ENCODE results near the gene RGL2. TPM values are rescaled to one million over a fixed set of nuclear protein-coding genes. Genes with fewer than 3 reads are reported as not detected.
A peak's percentile ranks its signal among the peaks of the same experiment; 100 is the strongest.
"Not testable (repeated sequence)": the region's sequence is repeated elsewhere in the genome, so short reads cannot be mapped to it uniquely, and the experiment has no call there.

The RGL2 gene
- total and polyA plus RNA-seq, 4 donors = 23.6 to 119 (median 82.3) TPM

GRCh38 chr6:33262490-33262889 is 36.3 kb downstream of the RGL2 start:
- H3K4me3 ChIP-seq (ENCODE audit: low read depth, low read length); DNase-seq (ENCODE audit: low read depth in 4 of 6, low spot score in 6 of 6); H3K27me3 ChIP-seq (ENCODE audit: control insufficient read depth, insufficient read depth, low read length); H3K9me3 ChIP-seq (ENCODE audit: control insufficient read depth, insufficient read depth, low read length); H3K27ac ChIP-seq (ENCODE audit: low read depth, low read length); H3K4me1 ChIP-seq (ENCODE audit: control insufficient read depth, insufficient read depth, low read length): not testable (repeated sequence)
- H3K36me3 ChIP-seq (ENCODE audit: control insufficient read depth, insufficient read depth, low read length) = peaks cover 64% of the 10 kb centered on the region
- no CpG with 5 or more reads among the region's 3 CpGs for WGBS (ENCODE audit: insufficient coverage)

GRCh38 chr6:33259032-33259431 is 39.7 kb downstream of the RGL2 start:
- DNase-seq (ENCODE audit: low read depth in 4 of 6, low spot score in 6 of 6) = no peak
- WGBS (ENCODE audit: insufficient coverage) = 91% methylated on average over 3 of the region's 5 CpGs
- peaks cover 42% of the 10 kb centered on the region for H3K36me3 ChIP-seq (ENCODE audit: control insufficient read depth, insufficient read depth, low read length)
- H3K9me3 ChIP-seq (ENCODE audit: control insufficient read depth, insufficient read depth, low read length) = no peaks in the 10 kb centered on the region
- no peak overlapping the region for H3K4me3 ChIP-seq (ENCODE audit: low read depth, low read length)
- H3K27me3 ChIP-seq (ENCODE audit: control insufficient read depth, insufficient read depth, low read length) = no peaks in the 10 kb centered on the region
- no peak overlapping the region for H3K27ac ChIP-seq (ENCODE audit: low read depth, low read length)
- no peaks in the 10 kb centered on the region for H3K4me1 ChIP-seq (ENCODE audit: control insufficient read depth, insufficient read depth, low read length)

GRCh38 chr6:33254591-33254990 is 44.2 kb downstream of the RGL2 start:
- Histone ChIP-seq H3K36me3 (ENCODE audit: control insufficient read depth, insufficient read depth, low read length) (peaks cover 42% of the 10 kb centered on the region), H3K27me3 (ENCODE audit: control insufficient read depth, insufficient read depth, low read length) (no peaks in the 10 kb centered on the region), H3K4me1 (ENCODE audit: control insufficient read depth, insufficient read depth, low read length) (peaks cover 5% of the 10 kb centered on the region), H3K9me3 (ENCODE audit: control insufficient read depth, insufficient read depth, low read length) (no peaks in the 10 kb centered on the region), H3K27ac (ENCODE audit: low read depth, low read length) (no peak overlapping the region), H3K4me3 (ENCODE audit: low read depth, low read length) (no peak overlapping the region)
- DNase-seq (ENCODE audit: low read depth in 4 of 6, low spot score in 6 of 6) = no peak
- WGBS (ENCODE audit: insufficient coverage) = no CpG with 5 or more reads among the region's 4 CpGs

- Histone ChIP-seq H3K4me3 (ENCODE audit: low read depth, low read length) (no peak overlapping the region), H3K27ac (ENCODE audit: low read depth, low read length) (no peak overlapping the region), H3K4me1 (ENCODE audit: control insufficient read depth, insufficient read depth, low read length) (peaks cover 19% of the 10 kb centered on the region), H3K9me3 (ENCODE audit: control insufficient read depth, insufficient read depth, low read length) (no peaks in the 10 kb centered on the region), H3K36me3 (ENCODE audit: control insufficient read depth, insufficient read depth, low read length) (peaks cover 30% of the 10 kb centered on the region), H3K27me3 (ENCODE audit: control insufficient read depth, insufficient read depth, low read length) (no peaks in the 10 kb centered on the region)
- no peak for DNase-seq (ENCODE audit: low read depth in 4 of 6, low spot score in 6 of 6)
Measured at GRCh38 chr6:33252759-33253158, 46.0 kb downstream of the RGL2 start.

DNA sequence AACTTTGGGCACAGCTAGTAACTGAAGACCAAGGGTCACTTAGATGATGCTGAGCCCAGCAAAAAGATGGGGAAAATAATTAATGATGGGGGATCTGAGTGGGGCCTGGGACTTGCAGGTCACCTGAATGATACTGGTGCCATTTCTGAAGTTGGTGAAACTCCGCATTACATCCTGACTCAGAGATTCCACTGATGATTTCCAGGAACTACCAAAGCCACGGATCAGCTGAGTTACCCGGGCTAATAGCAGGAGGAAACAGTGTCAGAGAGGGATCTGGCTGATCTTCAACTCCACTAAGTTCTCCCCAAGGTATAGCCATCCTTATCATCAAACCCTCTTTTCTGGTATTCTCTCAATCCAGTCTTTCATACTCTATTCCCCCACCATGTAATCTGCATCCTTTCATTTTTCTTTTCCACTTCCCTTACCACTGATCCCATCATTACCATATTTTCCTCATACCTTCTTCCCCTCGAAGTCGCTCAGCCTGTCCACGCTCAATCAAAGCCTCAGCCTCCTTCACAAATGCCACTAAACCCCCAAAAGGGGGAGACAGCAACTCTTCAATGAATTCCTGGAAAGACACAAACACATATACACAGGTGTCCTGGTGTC is 47.2 kb downstream of the RGL2 start:
- no peaks in the 10 kb centered on the region for H3K27me3 ChIP-seq (ENCODE audit: control insufficient read depth, insufficient read depth, low read length)
- H3K27ac ChIP-seq (ENCODE audit: low read depth, low read length) = no peak overlapping the region
- H3K9me3 ChIP-seq (ENCODE audit: control insufficient read depth, insufficient read depth, low read length) = no peaks in the 10 kb centered on the region
- peaks cover 19% of the 10 kb centered on the region for H3K4me1 ChIP-seq (ENCODE audit: control insufficient read depth, insufficient read depth, low read length)
- H3K36me3 ChIP-seq (ENCODE audit: control insufficient read depth, insufficient read depth, low read length) = peaks cover 21% of the 10 kb centered on the region
- H3K4me3 ChIP-seq (ENCODE audit: low read depth, low read length) = no peak overlapping the region
- DNase-seq (ENCODE audit: low read depth in 4 of 6, low spot score in 6 of 6) = no peak
- 95% methylated on average over 6 of the region's 6 CpGs for WGBS (ENCODE audit: insufficient coverage)

DNA sequence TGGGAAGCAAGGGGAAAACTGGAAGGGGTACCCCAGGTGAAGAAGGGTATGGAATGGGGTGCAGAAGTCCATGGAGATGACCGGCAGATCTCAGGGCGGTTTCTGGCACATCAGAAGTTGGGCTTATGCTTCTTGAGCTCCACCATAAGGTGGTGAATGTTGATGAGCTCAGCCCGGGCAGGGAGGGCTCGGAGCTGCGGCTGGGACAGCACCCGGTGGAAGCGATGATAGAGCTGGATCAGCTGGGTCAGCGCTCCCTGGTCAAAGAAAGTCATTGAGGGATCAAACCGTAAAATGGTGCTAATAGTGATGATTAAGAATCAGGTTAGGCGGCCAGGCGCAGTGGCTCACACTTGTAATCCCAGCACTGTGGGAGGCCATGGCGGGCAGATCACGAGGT is 48.0 kb downstream of the RGL2 start:
- DNase-seq (ENCODE audit: low read depth in 4 of 6, low spot score in 6 of 6) = no peak
- H3K9me3 ChIP-seq (ENCODE audit: control insufficient read depth, insufficient read depth, low read length) = no peaks in the 10 kb centered on the region
- H3K36me3 ChIP-seq (ENCODE audit: control insufficient read depth, insufficient read depth, low read length) = peaks cover 21% of the 10 kb centered on the region
- H3K27ac ChIP-seq (ENCODE audit: low read depth, low read length) = no peak overlapping the region
- WGBS (ENCODE audit: insufficient coverage) = 95% methylated on average over 11 of the region's 13 CpGs
- peaks cover 19% of the 10 kb centered on the region for H3K4me1 ChIP-seq (ENCODE audit: control insufficient read depth, insufficient read depth, low read length)
- H3K4me3 ChIP-seq (ENCODE audit: low read depth, low read length) = no peak overlapping the region
- H3K27me3 ChIP-seq (ENCODE audit: control insufficient read depth, insufficient read depth, low read length) = no peaks in the 10 kb centered on the region

- peak overlapping the region; percentile 83 for H3K4me3 ChIP-seq (ENCODE audit: low read depth, low read length)
- peaks cover 19% of the 10 kb centered on the region for H3K4me1 ChIP-seq (ENCODE audit: control insufficient read depth, insufficient read depth, low read length)
- peak overlapping the region; percentile 94 for H3K27ac ChIP-seq (ENCODE audit: low read depth, low read length)
- H3K9me3 ChIP-seq (ENCODE audit: control insufficient read depth, insufficient read depth, low read length) = no peaks in the 10 kb centered on the region
- no peak for DNase-seq (ENCODE audit: low read depth in 4 of 6, low spot score in 6 of 6)
- peaks cover 21% of the 10 kb centered on the region for H3K36me3 ChIP-seq (ENCODE audit: control insufficient read depth, insufficient read depth, low read length)
- WGBS (ENCODE audit: insufficient coverage) = 3% methylated on average over 12 of the region's 15 CpGs
- H3K27me3 ChIP-seq (ENCODE audit: control insufficient read depth, insufficient read depth, low read length) = no peaks in the 10 kb centered on the region
Measured at GRCh38 chr6:33249732-33250630, 48.8 kb downstream of the RGL2 start.

- peak; percentile 93 to 99 (median 96) for DNase-seq (ENCODE audit: low read depth in 4 of 6, low spot score in 6 of 6)
- Histone ChIP-seq H3K4me1 (ENCODE audit: control insufficient read depth, insufficient read depth, low read length) (peaks cover 19% of the 10 kb centered on the region), H3K4me3 (ENCODE audit: low read depth, low read length) (peak overlapping the region; percentile 83), H3K27ac (ENCODE audit: low read depth, low read length) (peak overlapping the region; percentile 94), H3K9me3 (ENCODE audit: control insufficient read depth, insufficient read depth, low read length) (no peaks in the 10 kb centered on the region), H3K27me3 (ENCODE audit: control insufficient read depth, insufficient read depth, low read length) (no peaks in the 10 kb centered on the region), H3K36me3 (ENCODE audit: control insufficient read depth, insufficient read depth, low read length) (peaks cover 18% of the 10 kb centered on the region)
- WGBS (ENCODE audit: insufficient coverage) = under 1% methylated on average over 48 of the region's 58 CpGs
Measured at GRCh38 chr6:33248932-33249731, 49.6 kb downstream of the RGL2 start.

GRCh38 chr6:33248643-33248931 is 50.2 kb downstream of the RGL2 start:
- H3K4me3 ChIP-seq (ENCODE audit: low read depth, low read length) = peak overlapping the region; percentile 83
- H3K27ac ChIP-seq (ENCODE audit: low read depth, low read length) = peak overlapping the region; percentile 88
- H3K36me3 ChIP-seq (ENCODE audit: control insufficient read depth, insufficient read depth, low read length) = peaks cover 18% of the 10 kb centered on the region
- peaks cover 19% of the 10 kb centered on the region for H3K4me1 ChIP-seq (ENCODE audit: control insufficient read depth, insufficient read depth, low read length)
- peak in 2 of 6 donors; percentile 19 to 30 for DNase-seq (ENCODE audit: low read depth in 4 of 6, low spot score in 6 of 6)
- H3K9me3 ChIP-seq (ENCODE audit: control insufficient read depth, insufficient read depth, low read length) = no peaks in the 10 kb centered on the region
- WGBS (ENCODE audit: insufficient coverage) = under 1% methylated on average over 18 of the region's 18 CpGs
- H3K27me3 ChIP-seq (ENCODE audit: control insufficient read depth, insufficient read depth, low read length) = no peaks in the 10 kb centered on the region
